Measurements from ENCODE around the gene TMED3. TPM values are rescaled to one million over a fixed set of nuclear protein-coding genes. Genes with fewer than 3 reads are reported as not detected.

Gene TMED3
- total RNA-seq, 2 donors from 2014 or later = 50.1 to 74.9 TPM

GRCh38 chr15:79310612-79310984 is 314 bp upstream of the TMED3 start:
- Histone ChIP-seq H3K9me3 (no peaks in the 10 kb centered on the region), H3K4me3 (peak overlapping the region; percentile 82), H3K4me1 (ENCODE audit: control insufficient read depth in 1 of 2, low read depth in 2 of 2) (peaks cover 9 to 13% of the 10 kb centered on the region in 2 donors), H3K36me3 (peaks cover 17% of the 10 kb centered on the region), H3K27ac (no peak overlapping the region), H3K27me3 (replicated peaks; ENCODE audit: insufficient read depth) (no peaks in the 10 kb centered on the region)
- TF ChIP-seq CTCF (IDR thresholded peaks at IDR 0.05) = no peak
- no peak for ATAC-seq (ENCODE audit: insufficient number of reproducible peaks, low FRiP score, low read depth)
- no peak for DNase-seq (ENCODE audit: low spot score)

- H3K4me3 ChIP-seq = peak overlapping the region; percentile 82
- DNase-seq (ENCODE audit: low spot score) = no peak
- H3K27me3 ChIP-seq (replicated peaks; ENCODE audit: insufficient read depth) = no peaks in the 10 kb centered on the region
- H3K9me3 ChIP-seq = no peaks in the 10 kb centered on the region
- no peak for TF ChIP-seq CTCF (IDR thresholded peaks at IDR 0.05)
- H3K36me3 ChIP-seq = peaks cover 24% of the 10 kb centered on the region
- no peak overlapping the region for H3K27ac ChIP-seq
- ATAC-seq (ENCODE audit: insufficient number of reproducible peaks, low FRiP score, low read depth) = no peak
- H3K4me1 ChIP-seq (ENCODE audit: control insufficient read depth in 1 of 2, low read depth in 2 of 2) = peaks cover 9 to 13% of the 10 kb centered on the region in 2 donors
These were observed 1.1 kb downstream of the TMED3 start for GRCh38 chr15:79311901-79312553.

- ATAC-seq (ENCODE audit: insufficient number of reproducible peaks, low FRiP score, low read depth) (no peak), DNase-seq (ENCODE audit: low spot score) (no peak)
- no peak for TF ChIP-seq CTCF (IDR thresholded peaks at IDR 0.05)
- H3K36me3 ChIP-seq = peaks cover 39% of the 10 kb centered on the region
- H3K27ac ChIP-seq = no peak overlapping the region
- H3K9me3 ChIP-seq = no peaks in the 10 kb centered on the region
- H3K4me3 ChIP-seq = no peak overlapping the region
- no peaks in the 10 kb centered on the region for H3K27me3 ChIP-seq (replicated peaks; ENCODE audit: insufficient read depth)
- H3K4me1 ChIP-seq (ENCODE audit: control insufficient read depth in 1 of 2, low read depth in 2 of 2) = peaks cover 9 to 13% of the 10 kb centered on the region in 2 donors
These were observed 3.3 kb downstream of the TMED3 start for GRCh38 chr15:79314186-79314585.

GRCh38 chr15:79314811-79315210 is 3.9 kb downstream of the TMED3 start:
- Histone ChIP-seq H3K36me3 (peaks cover 42% of the 10 kb centered on the region), H3K27ac (no peak overlapping the region), H3K27me3 (replicated peaks; ENCODE audit: insufficient read depth) (no peaks in the 10 kb centered on the region), H3K4me1 (ENCODE audit: control insufficient read depth in 1 of 2, low read depth in 2 of 2) (peaks cover 9 to 13% of the 10 kb centered on the region in 2 donors), H3K4me3 (no peak overlapping the region), H3K9me3 (no peaks in the 10 kb centered on the region)
- no peak for TF ChIP-seq CTCF (IDR thresholded peaks at IDR 0.05)
- DNase-seq (ENCODE audit: low spot score) (no peak), ATAC-seq (ENCODE audit: insufficient number of reproducible peaks, low FRiP score, low read depth) (no peak)

GRCh38 chr15:79315623-79316328 is 4.9 kb downstream of the TMED3 start:
- TF ChIP-seq CTCF (IDR thresholded peaks at IDR 0.05) = no peak
- ATAC-seq (ENCODE audit: insufficient number of reproducible peaks, low FRiP score, low read depth) = no peak
- DNase-seq (ENCODE audit: low spot score) = no peak
- Histone ChIP-seq H3K9me3 (no peaks in the 10 kb centered on the region), H3K4me3 (no peak overlapping the region), H3K4me1 (ENCODE audit: control insufficient read depth in 1 of 2, low read depth in 2 of 2) (peaks cover 9 to 13% of the 10 kb centered on the region in 2 donors), H3K27me3 (replicated peaks; ENCODE audit: insufficient read depth) (no peaks in the 10 kb centered on the region), H3K36me3 (peaks cover 42% of the 10 kb centered on the region), H3K27ac (no peak overlapping the region)
